ENCODE results near the gene FAM98C.
A peak's percentile ranks its signal among the peaks of the same experiment; 100 is the strongest.

DNA sequence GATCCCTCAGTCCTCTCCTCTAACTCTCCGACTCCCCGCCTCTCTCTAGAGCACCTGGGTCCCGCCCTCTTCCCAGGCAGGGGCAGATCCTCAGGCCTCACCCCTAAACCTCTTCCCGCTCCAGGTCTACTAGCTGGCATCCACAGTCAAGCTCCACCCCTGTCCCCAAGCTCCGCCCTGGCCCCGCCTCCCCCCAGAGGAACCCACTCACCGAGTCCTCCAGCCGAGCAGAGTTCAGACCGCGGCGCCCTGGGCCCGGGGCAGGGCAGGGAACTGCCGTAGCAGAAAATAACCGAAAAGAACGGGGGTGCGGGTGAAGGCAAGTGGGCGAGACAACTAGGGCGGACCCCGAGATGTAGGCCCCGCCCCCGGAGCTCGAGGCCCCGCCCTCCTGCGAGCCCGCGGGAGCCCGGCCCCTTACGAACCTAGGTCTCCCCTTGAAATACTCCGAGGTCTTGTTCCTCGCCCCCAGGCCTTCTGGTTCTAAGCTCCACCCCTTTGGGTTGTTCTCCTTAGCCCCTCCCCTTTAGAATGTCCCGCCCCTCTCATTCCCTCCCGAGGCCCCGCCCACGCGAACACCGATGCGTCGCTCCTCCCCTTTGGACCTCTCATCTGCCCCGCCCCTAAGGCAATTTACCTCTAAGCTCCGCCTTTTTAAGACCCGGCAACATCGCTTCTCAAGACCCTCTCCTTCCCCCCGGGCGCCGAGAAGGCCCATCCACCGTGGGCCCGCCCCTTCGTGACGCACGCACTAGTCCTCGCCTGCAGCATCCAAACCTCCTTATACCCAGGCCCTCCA is 15.1 kb upstream of the FAM98C start, which contains the start of gene GGN:
- TF ChIP-seq POLR2A (IDR thresholded peaks at IDR 0.05) (no peak), EP300 (IDR thresholded peaks at IDR 0.05) (peak in 1 of 2 donors; percentile 34)
- TF ChIP-seq, protein P1, sequence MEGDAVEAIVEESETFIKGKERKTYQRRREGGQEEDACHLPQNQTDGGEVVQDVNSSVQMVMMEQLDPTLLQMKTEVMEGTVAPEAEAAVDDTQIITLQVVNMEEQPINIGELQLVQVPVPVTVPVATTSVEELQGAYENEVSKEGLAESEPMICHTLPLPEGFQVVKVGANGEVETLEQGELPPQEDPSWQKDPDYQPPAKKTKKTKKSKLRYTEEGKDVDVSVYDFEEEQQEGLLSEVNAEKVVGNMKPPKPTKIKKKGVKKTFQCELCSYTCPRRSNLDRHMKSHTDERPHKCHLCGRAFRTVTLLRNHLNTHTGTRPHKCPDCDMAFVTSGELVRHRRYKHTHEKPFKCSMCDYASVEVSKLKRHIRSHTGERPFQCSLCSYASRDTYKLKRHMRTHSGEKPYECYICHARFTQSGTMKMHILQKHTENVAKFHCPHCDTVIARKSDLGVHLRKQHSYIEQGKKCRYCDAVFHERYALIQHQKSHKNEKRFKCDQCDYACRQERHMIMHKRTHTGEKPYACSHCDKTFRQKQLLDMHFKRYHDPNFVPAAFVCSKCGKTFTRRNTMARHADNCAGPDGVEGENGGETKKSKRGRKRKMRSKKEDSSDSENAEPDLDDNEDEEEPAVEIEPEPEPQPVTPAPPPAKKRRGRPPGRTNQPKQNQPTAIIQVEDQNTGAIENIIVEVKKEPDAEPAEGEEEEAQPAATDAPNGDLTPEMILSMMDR (IDR thresholded peaks at IDR 0.05) = no peak
